Measurements from ENCODE around the gene SON. TPM values are rescaled to one million over a fixed set of nuclear protein-coding genes. Genes with fewer than 3 reads are reported as not detected.
"Not testable (repeated sequence)": the region's sequence is repeated elsewhere in the genome, so short reads cannot be mapped to it uniquely, and the experiment has no call there.

SON gene
- total and polyA plus RNA-seq, 11 donors: 78.0 to 201 (median 130) TPM

GRCh38 chr21:33611006-33611744, 68.3 kb downstream of the SON start:
- no peak for TF ChIP-seq CTCF (IDR thresholded peaks at IDR 0.05)
- TF ChIP-seq POLR2A (IDR thresholded peaks at IDR 0.05): no peak
- peaks cover 0 to 89% (median 63%) of the 10 kb centered on the region in 9 donors for H3K36me3 ChIP-seq
- DNase-seq: no peak
- no peak for ATAC-seq
- no peaks in the 10 kb centered on the region for H3K27me3 ChIP-seq
- WGBS, 4 donors: 74 to 90% (median 85%) methylated on average over 7 of the region's 7 CpGs
- no peaks in the 10 kb centered on the region for H3K9me3 ChIP-seq
- H3K4me1 ChIP-seq: no peaks in the 10 kb centered on the region
- intact Hi-C loops (cut with DNase I): no loop called here
- H3K27ac ChIP-seq: no peak overlapping the region
- no peak overlapping the region for H3K4me3 ChIP-seq

GRCh38 chr21:33617565-33617964, 74.7 kb downstream of the SON start:
- H3K27me3 ChIP-seq; H3K4me3 ChIP-seq; H3K27ac ChIP-seq; H3K9me3 ChIP-seq; DNase-seq; ATAC-seq; intact Hi-C loops (cut with DNase I); H3K4me1 ChIP-seq: not testable (repeated sequence)
- H3K36me3 ChIP-seq: peaks cover 0 to 92% (median 68%) of the 10 kb centered on the region in 9 donors
- 92 to 97% (median 93%) methylated on average over 11 of the region's 11 CpGs for WGBS, 4 donors

- H3K4me3 ChIP-seq: no peak overlapping the region
- H3K36me3 ChIP-seq: peaks cover 0 to 92% (median 68%) of the 10 kb centered on the region in 9 donors
- DNase-seq (no peak), ATAC-seq (no peak)
- TF ChIP-seq POLR2A (IDR thresholded peaks at IDR 0.05) (no peak), CTCF (IDR thresholded peaks at IDR 0.05) (no peak)
- H3K4me1 ChIP-seq: no peaks in the 10 kb centered on the region
- no peaks in the 10 kb centered on the region for H3K9me3 ChIP-seq
- 97 to 100% (median 99%) methylated on average over 2 of the region's 2 CpGs for WGBS, 4 donors
- no peak overlapping the region for H3K27ac ChIP-seq
- intact Hi-C loops (cut with DNase I): no loop called here
- no peaks in the 10 kb centered on the region for H3K27me3 ChIP-seq
Observed at GRCh38 chr21:33618407-33618806, 75.6 kb downstream of the SON start.

GRCh38 chr21:33619726-33620125, 76.9 kb downstream of the SON start:
- peaks cover 0 to 92% (median 70%) of the 10 kb centered on the region in 9 donors for H3K36me3 ChIP-seq
- 91 to 96% (median 93%) methylated on average over 4 of the region's 4 CpGs for WGBS, 4 donors

More at GRCh38 chr21:33619726-33620125, 76.9 kb downstream of the SON start:
- Histone ChIP-seq H3K4me3 (no peak overlapping the region), H3K27ac (no peak overlapping the region), H3K4me1 (no peaks in the 10 kb centered on the region), H3K9me3 (no peaks in the 10 kb centered on the region), H3K27me3 (no peaks in the 10 kb centered on the region)
- intact Hi-C loops (cut with DNase I): no loop called here
- DNase-seq: no peak
- TF ChIP-seq POLR2A (IDR thresholded peaks at IDR 0.05) (no peak), CTCF (IDR thresholded peaks at IDR 0.05) (no peak)
- no peak for ATAC-seq

Data from heart left ventricle (tissue), 16 donors.